Stimulated activated CD8-positive, alpha-beta memory T cell treated with anti-CD3 and anti-CD28 coated beads, Interleukin-12 subunit alpha, Interleukin-12 subunit beta, amount 100 ng/mL, for 1 hour (primary cell): Measurements from ENCODE around the gene MRC1.
"Not testable (repeated sequence)": the region's sequence is repeated elsewhere in the genome, so short reads cannot be mapped to it uniquely, and the experiment has no call there.

Experiments used
- DNase-seq: peaks from one replicate; pipeline ENCODE4 v3.0.0-alpha.2; 2020; ENCODE audit warnings: low read depth

Gene MRC1

GRCh38 chr10:17906002-17906401, 96.9 kb downstream of the MRC1 start:
- DNase-seq: no peak

- no peak for DNase-seq
Observed at GRCh38 chr10:17907641-17908040, 98.5 kb downstream of the MRC1 start.

DNA sequence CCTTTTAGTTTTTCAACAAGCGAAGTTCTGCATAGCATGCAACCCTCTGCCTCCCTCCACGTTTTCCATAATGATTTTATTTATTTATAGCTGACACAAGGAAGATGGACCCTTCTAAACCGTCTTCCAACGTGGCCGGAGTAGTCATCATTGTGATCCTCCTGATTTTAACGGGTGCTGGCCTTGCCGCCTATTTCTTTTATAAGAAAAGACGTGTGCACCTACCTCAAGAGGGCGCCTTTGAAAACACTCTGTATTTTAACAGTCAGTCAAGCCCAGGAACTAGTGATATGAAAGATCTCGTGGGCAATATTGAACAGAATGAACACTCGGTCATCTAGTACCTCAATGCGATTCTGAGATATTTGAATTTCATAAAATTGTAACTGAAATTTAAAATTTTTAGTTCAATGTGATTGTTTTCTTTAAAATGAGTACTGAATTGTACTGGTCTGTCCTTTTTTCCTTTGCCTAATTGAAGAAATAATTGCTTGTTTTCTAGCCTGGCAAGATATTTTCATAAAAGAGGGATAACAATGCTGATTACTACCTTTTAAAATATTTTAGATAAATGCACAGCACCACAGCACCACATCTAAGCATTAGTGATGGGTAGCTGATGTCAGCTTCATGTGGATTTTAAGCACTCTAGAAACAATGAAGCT, 101.1 kb downstream of the MRC1 start:
- no peak for DNase-seq

DNA sequence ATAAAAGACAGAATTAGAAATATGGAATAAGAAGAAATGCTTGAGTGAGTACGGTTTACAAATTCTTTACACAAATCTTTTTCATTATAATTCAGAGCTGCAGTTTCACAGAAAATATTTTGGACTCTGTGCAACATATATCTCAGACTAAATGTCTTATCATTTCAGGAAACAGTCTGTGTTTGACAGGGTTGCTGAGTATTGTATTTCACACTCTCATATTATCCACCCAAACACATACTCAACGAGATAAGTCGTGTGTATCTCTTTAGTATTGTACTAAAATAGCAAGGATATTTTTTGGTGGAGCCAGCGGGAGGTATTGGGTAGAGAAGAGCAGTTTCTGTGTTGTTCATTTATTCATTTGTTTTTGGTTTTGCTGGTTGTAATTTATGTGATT, 103.6 kb downstream of the MRC1 start:
- no peak for DNase-seq

DNA sequence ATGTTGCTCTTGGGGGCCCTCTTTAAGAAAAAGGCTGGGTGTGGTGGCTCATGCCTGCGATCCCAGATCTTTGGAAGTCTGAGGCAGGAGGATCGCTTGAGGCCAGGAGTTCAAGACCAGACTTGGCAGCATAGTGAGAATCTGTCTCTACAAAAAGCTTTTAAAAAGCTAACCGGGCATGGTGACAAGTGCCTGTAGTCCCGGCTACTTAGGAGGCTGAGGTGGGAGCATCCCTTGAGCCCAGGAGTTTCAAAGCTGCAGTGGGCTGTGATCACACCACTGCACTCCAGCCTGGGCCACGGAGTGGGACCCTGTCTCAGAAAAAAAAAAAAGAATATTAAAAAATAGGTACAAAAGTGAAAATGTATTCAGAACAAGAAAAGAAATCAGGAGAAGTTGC, 104.5 kb downstream of the MRC1 start:
- DNase-seq: no peak

DNA sequence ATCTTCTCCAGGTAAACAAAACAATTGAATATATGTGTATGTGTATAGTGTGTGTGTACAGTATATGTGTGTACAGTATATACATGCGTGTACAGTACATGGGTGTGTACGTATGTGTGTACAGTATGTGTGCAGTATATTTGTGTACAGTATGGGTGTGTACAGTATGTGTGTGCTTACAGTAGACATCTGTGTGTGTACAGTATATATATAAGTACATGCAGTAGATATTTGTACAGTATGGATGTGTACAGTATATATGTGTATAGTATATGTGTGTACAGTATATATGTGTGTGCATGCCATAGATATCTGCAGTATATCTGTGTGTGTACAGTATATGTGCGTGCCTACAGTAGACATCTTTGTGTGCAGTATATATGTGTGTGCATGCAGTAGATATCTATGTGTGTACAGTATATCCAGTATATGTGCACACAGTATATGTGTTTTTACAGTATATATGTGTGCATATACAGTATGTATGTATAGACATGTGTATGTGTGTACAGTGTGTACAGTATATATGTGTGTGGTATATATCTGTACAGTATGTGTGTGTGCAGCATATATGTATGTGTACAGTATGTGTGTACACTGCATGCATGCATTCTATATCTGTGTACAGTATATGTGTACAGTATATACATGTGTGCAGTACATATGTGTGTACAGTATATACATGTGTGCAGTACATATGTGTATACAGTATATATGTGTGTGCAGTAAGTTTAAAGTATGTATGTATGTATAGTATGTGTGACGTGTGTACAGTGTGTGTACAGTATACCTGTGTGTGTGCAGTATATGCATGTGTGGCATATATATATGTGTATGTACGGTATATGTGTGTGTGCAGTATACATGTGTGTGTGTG, 105.3 kb downstream of the MRC1 start:
- no peak for DNase-seq

DNA sequence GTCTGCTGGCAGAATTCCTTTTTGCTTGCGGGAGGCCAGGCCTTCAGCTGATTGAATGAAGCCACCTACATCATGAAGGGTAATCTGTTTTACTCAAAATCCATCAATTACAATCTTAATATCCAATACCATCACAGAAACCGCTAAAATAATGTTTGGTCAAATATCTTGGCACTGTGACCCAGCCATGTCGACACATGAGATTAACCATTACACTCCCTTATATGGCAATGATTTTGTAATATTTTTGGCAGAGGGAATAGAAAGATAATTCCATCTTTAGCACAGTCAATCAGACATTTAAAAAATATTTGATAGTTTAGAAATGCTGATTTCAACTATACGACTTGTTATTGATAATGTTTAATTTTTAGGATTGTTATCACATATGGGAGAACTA, 106.0 kb downstream of the MRC1 start:
- DNase-seq: no peak

GRCh38 chr10:17918187-17918903, 109.2 kb downstream of the MRC1 start:
- no peak for DNase-seq

DNA sequence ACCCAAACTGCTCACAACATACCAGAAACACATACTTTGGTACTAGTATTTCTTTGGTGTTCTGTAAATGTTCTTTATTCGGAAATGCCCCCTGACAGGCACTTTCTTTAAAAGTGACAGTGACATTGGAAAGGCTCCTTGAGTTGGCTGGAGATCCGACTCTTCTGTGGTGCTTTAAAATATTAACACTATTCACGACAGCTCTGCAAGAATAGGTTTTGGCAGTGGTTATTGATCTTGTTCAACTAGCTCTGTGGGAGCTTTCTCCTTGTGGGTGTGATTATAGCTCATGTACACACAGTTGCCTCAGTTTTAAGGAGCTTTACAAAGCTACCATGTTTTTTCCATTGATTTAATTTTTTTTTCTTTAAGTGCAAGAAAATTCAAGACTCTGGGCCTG, 112.2 kb downstream of the MRC1 start:
- DNase-seq: no peak

DNA sequence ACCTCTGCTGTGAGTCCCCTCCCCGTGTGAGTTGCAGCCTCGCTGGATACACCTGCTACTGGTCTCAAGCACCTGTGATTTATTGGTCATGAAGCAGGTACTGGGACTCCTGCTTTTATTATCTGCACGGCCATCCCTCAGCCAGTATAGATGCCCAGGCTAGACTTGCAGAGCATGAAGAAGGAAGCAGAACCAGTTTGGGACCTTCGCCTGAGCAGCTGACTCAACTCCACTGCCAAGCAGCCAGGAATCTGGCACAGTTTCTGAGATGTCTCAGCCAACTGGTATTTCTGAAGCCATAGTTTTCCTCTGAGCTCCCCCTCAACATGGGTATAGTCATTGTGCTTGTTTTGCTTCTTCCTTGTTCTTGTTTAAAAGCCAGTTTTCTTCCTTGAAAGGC, 114.6 kb downstream of the MRC1 start:
- no peak for DNase-seq

DNA sequence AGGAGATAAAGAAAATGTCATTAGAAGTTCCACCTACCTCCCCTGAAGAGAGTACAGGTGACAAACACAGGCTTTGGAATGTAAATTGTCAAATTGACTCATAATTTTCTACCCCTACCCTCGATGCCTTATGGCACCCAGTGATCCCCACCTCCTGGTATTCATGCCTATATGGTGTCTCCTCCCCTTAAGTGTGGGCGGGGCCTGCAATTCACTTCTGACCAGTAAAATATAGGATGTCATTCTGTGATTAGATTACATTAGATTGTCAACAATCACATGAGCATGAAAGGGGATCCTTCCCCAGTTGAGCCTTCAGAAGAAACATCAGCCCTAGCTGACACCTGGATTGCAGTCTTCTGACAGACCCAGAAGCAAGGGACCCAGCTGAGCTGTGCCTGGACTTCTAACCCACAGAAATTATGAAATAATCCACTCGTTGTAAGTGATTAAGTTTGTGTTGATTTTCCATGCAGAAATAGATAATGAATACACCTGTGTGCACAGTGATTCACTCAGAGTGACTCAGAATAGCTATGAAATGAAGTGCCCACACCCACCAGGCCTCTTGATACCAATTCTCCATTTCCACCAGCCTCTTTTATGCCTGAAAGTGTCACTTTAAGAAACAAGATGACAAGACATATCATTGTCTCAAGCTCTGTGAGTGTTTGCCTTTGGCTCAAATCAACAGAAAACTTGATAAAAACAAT, 134.0 kb downstream of the MRC1 start:
- DNase-seq: no peak

DNA sequence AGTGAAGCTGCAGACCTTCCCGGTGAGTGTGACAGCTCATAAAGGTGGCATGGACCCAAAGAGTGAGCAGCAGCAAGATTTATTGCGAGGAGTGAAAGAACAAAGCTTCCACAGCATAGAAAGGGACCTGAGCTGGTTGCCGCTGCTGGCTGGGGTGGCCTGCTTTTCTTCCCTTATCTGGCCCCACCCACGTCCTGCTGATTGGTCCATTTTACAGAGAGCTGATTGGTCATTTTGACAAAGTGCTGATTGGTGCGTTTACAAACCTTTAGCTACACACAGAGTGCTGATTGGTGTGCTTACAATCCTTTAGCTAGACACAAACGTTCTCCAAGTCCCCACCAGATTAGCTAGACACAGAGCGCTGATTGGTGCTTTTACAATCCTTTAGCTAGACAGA, 141.1 kb downstream of the MRC1 start:
- not testable (repeated sequence) for DNase-seq

DNA sequence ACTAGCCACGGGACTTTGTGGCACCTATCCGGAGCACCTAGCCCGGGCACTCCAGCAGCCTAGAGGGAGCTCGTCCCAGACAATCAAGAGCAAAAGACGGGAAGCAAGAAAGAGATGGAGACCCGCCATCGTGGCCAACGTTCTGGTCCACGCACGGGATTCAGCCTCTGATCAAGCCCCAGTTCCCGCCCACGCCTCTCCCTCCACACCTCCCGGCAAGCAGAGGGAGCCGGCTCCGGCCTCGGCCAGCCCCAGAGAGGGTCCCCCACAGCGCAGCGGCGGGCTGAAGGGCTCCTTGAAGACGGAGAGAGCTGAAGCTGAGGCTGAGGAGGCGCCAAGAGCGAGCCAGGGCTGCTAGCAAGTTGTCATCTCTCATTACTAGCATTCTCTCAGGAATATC, 141.6 kb downstream of the MRC1 start:
- DNase-seq: no peak

DNA sequence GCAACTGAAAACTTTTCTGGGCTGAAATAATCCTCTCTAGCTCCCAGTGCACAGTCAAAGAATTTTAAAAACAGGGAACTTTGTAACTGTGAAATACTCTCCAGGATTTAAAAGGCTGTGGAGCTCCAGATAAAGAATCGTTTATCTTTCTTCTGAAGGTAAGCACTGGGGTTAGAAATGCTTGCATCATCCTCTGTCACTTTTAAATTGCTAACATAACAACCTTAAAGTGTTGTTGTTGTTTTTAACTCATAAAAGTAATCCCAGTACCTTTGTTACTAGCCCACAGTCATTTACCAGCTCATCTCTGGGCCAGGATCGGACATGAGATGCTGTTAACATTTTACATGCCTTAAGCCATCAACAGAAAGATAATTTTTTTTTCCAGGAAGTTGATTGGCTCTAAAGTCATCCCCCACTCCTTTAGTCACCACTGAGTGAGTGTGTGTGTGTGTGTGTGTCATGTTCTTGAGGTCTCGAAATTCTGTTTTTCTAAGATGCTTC, 142.8 kb downstream of the MRC1 start, which contains the start of gene SLC39A12:
TSS of gene SLC39A12 (plus strand) at position 51 of the 504 bp plus-strand sequence. CDS start 1,359 bp downstream, outside the sequence.
- DNase-seq: no peak

DNA sequence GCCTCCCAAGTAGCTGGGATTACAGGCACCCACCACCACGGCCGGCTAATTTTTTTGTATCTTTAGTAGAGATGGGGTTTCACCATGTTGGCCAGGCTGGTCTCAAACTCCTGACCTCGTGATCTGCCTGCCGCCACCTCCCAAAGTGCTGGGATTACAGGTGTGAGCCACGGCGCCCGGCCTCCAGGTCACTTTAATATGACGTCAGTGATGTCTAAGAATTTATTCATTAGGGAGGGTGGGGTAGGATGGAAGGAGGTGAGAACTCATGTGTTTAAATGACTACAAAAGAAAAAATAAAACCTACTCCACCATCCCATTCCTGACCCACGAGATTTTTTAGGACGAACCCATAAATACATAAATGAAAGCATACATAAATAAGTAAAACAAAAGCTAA, 145.2 kb downstream of the MRC1 start:
- not testable (repeated sequence) for DNase-seq

GRCh38 chr10:17954861-17955260, 145.7 kb downstream of the MRC1 start:
- no peak for DNase-seq

GRCh38 chr10:17958049-17958448, 148.9 kb downstream of the MRC1 start:
- no peak for DNase-seq

GRCh38 chr10:17959870-17960269, 150.7 kb downstream of the MRC1 start:
- no peak for DNase-seq
